Measurements from ENCODE around the gene STMND1.

DNA sequence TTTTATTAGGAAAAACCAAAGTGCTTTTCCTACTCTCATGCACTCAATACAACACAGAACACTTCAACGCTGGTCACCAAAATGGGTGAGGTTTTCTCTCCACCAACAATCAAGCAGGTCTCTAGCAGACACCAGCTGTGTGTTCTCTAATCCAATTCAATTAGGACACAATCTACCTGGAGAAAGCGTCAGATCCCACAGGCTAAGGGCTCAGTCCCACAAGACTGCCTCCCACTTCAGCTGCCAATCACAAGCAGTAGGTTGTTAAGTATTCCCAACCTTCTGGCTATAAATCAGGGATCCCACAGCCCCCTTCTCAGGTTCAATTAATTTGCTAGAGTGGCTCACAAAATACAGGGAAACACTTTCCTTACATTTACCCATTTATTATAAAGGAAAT lies 47.7 kb downstream of the STMND1 start:
- TF ChIP-seq FOSL1 (IDR thresholded peaks at IDR 0.05; ENCODE audit: insufficient read depth, low read depth, low read length) (no peak), POLR2A (IDR thresholded peaks at IDR 0.05; ENCODE audit: control extremely low read depth in 1 of 2, low read depth in 2 of 2, low read length in 2 of 2) (no peak), NRF1 (IDR thresholded peaks at IDR 0.05; ENCODE audit: low read depth, low read length) (no peak), CEBPB (IDR thresholded peaks at IDR 0.05; ENCODE audit: low read depth, low read length) (no peak), MAFK (IDR thresholded peaks at IDR 0.05; ENCODE audit: low read depth, low read length) (no peak), EZH2 (IDR thresholded peaks at IDR 0.05; ENCODE audit: low read depth, low read length, severe bottlenecking) (no peak), RAD21 (IDR thresholded peaks at IDR 0.05 in 1 of 2, conservative IDR thresholded peaks at IDR 0.05 in 1 of 2; ENCODE audit: low read depth in 2 of 2, low read length in 2 of 2) (no peak), POLR2AphosphoS5 (IDR thresholded peaks at IDR 0.05; ENCODE audit: low read depth, low read length) (no peak), KDM1A (IDR thresholded peaks at IDR 0.05; ENCODE audit: borderline replicate concordance, low read length) (no peak), JUN (IDR thresholded peaks at IDR 0.05; ENCODE audit: low read depth, low read length) (no peak)
- TF ChIP-seq, protein P1, sequence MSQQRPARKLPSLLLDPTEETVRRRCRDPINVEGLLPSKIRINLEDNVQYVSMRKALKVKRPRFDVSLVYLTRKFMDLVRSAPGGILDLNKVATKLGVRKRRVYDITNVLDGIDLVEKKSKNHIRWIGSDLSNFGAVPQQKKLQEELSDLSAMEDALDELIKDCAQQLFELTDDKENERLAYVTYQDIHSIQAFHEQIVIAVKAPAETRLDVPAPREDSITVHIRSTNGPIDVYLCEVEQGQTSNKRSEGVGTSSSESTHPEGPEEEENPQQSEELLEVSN (IDR thresholded peaks at IDR 0.05), result no peak
- TF ChIP-seq, protein P2, sequence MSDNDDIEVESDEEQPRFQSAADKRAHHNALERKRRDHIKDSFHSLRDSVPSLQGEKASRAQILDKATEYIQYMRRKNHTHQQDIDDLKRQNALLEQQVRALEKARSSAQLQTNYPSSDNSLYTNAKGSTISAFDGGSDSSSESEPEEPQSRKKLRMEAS (IDR thresholded peaks at IDR 0.05), result no peak
- TF ChIP-seq, protein P3, sequence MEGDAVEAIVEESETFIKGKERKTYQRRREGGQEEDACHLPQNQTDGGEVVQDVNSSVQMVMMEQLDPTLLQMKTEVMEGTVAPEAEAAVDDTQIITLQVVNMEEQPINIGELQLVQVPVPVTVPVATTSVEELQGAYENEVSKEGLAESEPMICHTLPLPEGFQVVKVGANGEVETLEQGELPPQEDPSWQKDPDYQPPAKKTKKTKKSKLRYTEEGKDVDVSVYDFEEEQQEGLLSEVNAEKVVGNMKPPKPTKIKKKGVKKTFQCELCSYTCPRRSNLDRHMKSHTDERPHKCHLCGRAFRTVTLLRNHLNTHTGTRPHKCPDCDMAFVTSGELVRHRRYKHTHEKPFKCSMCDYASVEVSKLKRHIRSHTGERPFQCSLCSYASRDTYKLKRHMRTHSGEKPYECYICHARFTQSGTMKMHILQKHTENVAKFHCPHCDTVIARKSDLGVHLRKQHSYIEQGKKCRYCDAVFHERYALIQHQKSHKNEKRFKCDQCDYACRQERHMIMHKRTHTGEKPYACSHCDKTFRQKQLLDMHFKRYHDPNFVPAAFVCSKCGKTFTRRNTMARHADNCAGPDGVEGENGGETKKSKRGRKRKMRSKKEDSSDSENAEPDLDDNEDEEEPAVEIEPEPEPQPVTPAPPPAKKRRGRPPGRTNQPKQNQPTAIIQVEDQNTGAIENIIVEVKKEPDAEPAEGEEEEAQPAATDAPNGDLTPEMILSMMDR (IDR thresholded peaks at IDR 0.05; ENCODE audit: control extremely low read depth in 1 of 3, insufficient read depth in 1 of 3, low read depth in 1 of 3, low read length in 3 of 3), result no peak

Measured in H1 (cell line).